HFF-Myc (cell line): ENCODE results near the gene DAG1.

ENCODE experiments used
- DNase-seq: peaks from one replicate; pipeline ENCODE4 v3.0.0-alpha.2; 2011; ENCODE audit warnings: low read depth; ENCODE audit errors: extremely low read depth
- H3K4me3 ChIP-seq: replicated peaks from 2 replicates; pipeline ENCODE4 v1.5.1; 2011; ENCODE audit warnings: low read depth, mild to moderate bottlenecking, control low read depth, low read length
- TF ChIP-seq, protein P1 (sequence below): IDR thresholded peaks from 2 replicates; pipeline ENCODE4 v1.5.1; 2012; ENCODE audit warnings: mild to moderate bottlenecking, low read depth, low read length, control low read depth; ENCODE audit errors: missing control alignments

Gene DAG1

GRCh38 chr3:49556500-49557275 is 86.6 kb downstream of the DAG1 start:
- no peak overlapping the region for H3K4me3 ChIP-seq
- no peak for DNase-seq
- TF ChIP-seq, protein P1, sequence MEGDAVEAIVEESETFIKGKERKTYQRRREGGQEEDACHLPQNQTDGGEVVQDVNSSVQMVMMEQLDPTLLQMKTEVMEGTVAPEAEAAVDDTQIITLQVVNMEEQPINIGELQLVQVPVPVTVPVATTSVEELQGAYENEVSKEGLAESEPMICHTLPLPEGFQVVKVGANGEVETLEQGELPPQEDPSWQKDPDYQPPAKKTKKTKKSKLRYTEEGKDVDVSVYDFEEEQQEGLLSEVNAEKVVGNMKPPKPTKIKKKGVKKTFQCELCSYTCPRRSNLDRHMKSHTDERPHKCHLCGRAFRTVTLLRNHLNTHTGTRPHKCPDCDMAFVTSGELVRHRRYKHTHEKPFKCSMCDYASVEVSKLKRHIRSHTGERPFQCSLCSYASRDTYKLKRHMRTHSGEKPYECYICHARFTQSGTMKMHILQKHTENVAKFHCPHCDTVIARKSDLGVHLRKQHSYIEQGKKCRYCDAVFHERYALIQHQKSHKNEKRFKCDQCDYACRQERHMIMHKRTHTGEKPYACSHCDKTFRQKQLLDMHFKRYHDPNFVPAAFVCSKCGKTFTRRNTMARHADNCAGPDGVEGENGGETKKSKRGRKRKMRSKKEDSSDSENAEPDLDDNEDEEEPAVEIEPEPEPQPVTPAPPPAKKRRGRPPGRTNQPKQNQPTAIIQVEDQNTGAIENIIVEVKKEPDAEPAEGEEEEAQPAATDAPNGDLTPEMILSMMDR, result no peak

- H3K4me3 ChIP-seq, result no peak overlapping the region
- DNase-seq, result no peak
- TF ChIP-seq, protein P1, result no peak
Measured at GRCh38 chr3:49563040-49563578, 93.0 kb downstream of the DAG1 start.

DNA sequence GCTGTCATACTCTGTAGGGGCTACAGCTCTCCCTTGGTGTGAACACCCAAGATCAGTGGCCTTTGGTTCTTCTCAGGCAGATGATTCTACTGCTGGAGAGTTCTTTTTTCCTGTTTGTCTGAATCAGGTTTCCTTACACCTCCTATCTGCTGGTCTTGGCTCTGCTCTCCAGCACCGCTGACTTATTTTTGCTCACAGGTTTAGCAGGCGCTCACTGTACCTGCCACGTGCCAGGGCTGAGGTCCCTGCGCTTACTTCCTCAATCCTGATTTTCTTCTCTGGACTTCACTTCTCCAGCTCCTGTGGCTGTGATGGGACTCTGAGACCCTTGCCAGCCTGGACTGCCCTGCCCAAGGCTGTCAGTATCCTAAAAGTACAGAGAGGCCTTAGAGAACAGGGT is 93.7 kb downstream of the DAG1 start:
- DNase-seq, result no peak

GRCh38 chr3:49566312-49566711 is 96.2 kb downstream of the DAG1 start:
- DNase-seq, result no peak
- TF ChIP-seq, protein P1, result no peak
- H3K4me3 ChIP-seq, result no peak overlapping the region

More for the DNA sequence above, 93.7 kb downstream of the DAG1 start:
- no peak overlapping the region for H3K4me3 ChIP-seq
- TF ChIP-seq, protein P1, result no peak

DNA sequence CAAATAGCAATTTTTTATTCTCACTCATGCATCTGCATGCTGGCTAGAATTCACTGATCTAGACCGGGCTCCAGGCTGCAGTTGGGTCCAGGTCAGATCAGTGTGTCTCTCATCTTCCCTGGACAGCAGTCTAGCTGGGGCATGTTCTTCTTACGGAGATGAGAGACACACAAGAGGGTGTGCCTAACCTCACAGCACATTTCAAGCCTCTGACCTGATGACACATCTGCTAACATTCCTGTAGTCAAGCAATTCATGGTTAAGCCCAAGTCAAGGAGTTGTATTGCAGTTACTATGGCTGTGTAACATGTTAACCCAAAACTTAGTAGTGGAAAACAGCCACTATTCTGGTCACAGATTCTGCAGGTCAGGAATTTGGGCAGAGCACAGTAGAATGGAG is 97.3 kb downstream of the DAG1 start:
- TF ChIP-seq, protein P1, result no peak
- H3K4me3 ChIP-seq, result no peak overlapping the region
- DNase-seq, result no peak

DNA sequence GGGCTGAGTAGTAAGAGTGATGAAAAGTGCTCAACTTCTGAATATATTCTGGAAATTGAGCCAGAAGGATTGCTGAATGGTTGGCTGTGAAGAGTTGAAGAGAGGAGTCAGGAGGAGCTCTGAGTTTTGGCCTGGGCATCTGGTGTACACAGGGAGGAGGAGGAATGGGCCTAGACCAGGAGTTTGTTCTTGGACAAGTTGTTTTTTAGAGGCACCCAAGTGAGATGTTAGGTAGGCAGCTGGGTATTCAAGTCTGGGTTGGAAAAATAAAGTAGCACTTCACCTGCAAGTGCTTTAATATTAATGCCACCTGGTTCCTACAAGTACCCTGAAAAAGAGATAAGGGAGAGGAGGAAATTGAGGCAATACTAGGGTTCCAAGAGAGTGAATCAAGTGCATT is 98.9 kb downstream of the DAG1 start:
- TF ChIP-seq, protein P1, result no peak
- no peak for DNase-seq
- H3K4me3 ChIP-seq, result no peak overlapping the region
